Suppressor macrophage treated with lipopolysaccharide for 4 hours (primary cell): ENCODE data around the gene PRR14.
"Not testable (repeated sequence)": the region's sequence is repeated elsewhere in the genome, so short reads cannot be mapped to it uniquely, and the experiment has no call there.

Experiments used
- DNase-seq: peaks from one replicate; pipeline ENCODE4 v3.0.0-alpha.2; 2020

PRR14 gene

GRCh38 chr16:30633526-30633925 lies 17.2 kb upstream of the PRR14 start:
- DNase-seq: no peak

- DNase-seq: no peak
Observed at GRCh38 chr16:30636599-30636998, 14.2 kb upstream of the PRR14 start.

- DNase-seq: not testable (repeated sequence)
Observed at GRCh38 chr16:30637139-30637538, 13.6 kb upstream of the PRR14 start.

DNA sequence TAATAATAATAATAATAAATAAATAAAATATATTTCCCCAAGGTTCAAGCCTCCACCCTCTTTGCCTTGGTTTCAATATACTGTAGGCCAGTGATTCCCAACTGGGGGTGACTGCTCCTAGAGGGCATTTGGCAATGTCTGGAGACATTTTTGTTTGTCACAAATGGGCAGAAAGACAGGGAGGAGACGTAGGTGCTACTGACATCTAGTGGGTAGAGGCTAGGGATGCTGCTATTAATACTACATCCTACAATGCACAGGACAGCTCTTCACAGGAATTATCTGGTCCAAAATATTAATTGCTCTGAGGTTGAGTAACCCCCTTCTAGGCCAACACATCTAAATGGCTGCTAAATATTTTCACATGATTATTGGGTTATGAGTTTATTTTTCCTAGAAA lies 12.8 kb upstream of the PRR14 start:
- peak; percentile 68 for DNase-seq

- DNase-seq: no peak
Observed at GRCh38 chr16:30641378-30641982, 9.3 kb upstream of the PRR14 start.

DNA sequence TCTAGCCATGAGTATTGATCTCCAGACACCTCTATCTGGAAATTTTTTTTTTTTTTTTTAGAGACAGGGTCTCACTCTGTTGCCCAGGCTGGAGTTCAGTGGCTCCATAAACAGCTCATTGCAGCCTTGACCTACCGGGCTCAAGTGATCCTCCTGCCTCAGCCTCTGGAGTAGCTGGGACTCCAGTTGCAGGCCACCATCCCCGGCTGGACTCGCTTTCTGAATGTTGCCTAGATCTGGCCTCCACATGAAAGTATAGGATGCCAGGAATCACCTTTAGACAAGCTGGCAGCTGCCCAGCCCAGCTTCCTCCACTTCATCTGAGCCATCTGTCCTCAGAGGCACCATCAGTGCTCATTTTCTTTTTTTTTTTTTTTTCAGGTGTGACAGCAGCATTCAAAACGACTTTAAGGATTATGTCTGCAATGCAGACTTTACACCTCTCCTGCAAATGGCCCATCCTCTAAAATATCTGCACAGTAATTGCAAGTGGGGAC lies 6.4 kb upstream of the PRR14 start:
- DNase-seq: no peak

DNA sequence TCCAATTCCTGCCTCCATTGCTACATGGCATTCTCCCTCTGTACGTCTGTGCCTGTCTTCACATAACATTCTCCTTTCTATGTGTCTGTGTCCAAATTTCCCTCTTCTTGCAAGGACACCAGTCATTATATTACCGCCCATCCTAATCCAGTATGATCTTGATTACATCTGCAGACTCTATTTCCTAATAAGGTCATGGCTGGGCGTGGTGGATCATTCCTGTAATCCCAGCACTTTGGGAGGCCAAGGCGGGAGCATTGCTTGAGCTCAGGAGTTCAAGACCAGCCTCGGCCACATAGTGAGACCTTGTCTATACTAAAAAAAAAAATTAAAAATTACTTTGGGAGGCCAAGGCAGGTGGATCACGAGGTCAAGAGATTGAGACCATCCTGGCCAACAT lies 5.0 kb upstream of the PRR14 start:
- DNase-seq: no peak

GRCh38 chr16:30647274-30647571 lies 3.5 kb upstream of the PRR14 start:
- no peak for DNase-seq

DNA sequence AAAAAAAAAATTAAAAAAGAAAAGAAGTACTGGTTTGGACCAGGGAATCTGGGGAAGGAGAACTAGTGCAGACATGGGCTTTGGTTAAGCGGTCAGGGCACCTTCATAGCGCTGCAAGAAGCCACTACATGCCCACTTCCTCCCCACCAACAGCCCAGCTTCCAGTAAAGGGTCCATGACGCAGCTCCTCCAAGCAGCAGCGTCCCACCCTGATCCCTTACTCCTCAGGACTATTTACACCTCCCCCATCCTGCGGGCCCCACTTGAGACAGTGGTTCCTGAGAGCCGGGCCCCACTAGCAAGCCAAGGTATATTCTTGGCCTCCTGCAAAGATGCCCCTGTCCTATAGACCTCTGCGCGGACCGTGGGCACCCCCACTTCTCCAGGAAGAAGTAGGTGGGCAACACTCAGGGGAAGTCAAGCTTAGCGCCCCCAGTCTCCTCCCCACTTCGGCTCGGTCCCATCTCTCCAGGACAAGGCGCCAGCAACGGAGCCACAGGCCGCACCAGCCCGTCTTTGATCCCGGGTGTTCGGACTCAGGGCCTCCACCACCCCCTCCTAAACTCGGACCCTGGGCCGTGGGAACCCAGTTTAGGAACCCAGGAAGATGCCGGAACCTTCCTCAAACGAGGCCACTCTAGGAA lies 913 bp upstream of the PRR14 start:
- peak; percentile 27 for DNase-seq

DNA sequence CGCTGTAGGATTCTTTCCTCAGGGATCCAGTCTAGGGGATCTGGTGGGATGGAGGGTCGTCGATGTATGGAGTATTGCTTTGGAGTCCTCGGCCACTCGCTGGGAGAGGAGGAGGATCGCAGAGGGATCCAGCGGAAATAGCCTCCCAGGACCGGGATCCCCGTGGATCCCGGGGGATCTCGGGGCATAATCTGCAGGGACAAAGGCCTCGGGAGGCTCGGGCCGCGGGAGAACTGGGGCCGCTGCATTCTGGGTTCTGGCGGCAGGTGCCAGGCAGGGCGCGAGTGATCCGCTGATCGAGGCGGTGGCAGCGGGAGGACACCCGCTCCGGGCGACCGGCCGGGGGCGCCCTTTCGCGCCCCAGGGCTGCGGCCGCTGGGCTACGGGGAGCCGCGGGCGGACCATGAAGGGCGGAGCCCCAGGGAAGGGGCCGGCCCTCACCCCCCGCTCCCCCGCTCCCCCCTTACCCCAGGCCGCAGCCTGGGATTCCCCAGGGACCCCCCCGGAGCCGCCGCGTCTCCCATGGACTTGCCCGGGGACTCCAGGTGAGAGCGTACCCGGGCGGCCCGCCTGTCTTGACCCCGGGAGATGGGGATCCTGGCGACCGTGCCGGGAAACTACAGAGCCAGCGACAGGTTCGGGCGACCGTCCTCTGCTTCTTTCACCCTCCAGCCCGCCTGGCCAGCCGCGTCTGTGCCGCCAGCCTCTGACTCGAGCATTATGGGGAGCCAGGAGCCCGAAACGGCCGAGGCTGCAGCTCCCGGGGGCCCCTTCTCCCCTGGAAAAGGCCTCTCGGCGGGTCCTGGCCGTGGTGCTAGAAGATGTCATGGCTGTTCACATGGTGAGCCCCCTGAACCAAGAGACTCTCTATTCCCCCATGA lies 604 bp downstream of the PRR14 start:
- peak; percentile 89 for DNase-seq

DNA sequence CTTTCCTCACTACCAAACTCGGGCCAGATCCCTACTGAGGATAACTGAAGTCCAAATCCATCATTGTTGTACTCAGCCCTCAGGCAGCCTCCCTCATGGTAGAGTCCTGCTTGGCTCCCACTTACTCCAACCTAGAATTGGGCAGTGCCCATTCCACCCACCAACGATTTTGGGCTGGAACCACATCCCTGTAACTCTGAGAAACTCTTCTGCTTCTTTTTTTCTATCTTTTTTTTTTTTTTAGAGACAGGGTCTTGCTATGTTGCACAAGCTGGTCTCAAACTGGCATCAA lies 1.2 kb downstream of the PRR14 start:
- DNase-seq: no peak

GRCh38 chr16:30652718-30653117 lies 2.0 kb downstream of the PRR14 start:
- no peak for DNase-seq

- no peak for DNase-seq
Observed at GRCh38 chr16:30654856-30655255, 4.1 kb downstream of the PRR14 start.

GRCh38 chr16:30655815-30656347 lies 5.1 kb downstream of the PRR14 start:
- no peak for DNase-seq

- DNase-seq: no peak
Observed at GRCh38 chr16:30656388-30656787, 5.6 kb downstream of the PRR14 start.

GRCh38 chr16:30656974-30657865 lies 6.5 kb downstream of the PRR14 start:
- no peak for DNase-seq

DNA sequence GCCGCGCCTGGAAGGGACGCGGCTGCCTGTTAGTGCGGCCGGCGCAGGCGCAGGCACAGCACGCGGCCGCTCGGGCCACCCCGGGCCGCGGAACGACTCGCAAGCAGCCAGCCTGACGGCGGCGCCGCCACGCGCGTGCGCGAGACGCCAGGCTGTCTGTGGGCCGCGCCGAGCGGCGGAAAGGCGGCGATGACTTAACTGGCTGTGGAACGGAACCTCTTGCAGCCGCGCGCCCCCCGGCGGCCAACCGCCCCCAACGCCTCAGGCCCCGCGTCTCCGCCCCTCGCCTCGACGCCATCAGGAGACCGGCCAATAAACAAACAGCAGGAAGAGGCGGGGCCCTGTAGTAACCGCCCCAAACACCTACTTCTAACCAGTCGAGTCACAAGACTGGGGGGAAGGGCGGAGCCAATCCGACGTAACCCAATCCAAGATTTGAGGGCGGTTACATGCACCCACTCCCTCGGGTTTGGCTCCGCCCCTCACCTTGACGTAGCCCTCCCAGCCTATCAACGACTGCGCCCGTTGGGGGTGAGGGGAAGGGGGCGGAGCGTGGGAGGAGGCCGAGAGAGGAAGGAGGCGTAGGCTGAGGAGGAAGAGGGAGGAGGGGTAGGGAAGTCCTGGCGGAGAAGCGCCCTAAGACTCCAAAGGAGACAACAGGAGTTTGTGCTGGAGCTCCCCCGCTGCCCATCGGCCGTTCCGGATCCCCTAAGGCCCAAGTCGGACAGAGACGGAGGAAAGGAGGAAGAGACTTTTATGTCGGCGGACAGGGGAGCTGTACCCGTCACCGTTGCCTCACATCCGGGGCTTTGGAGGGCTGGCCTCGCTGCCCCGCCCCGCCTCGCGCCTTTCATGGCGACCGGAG lies 7.3 kb downstream of the PRR14 start, which contains the start of gene FBRS:
Gene FBRS, plus strand, starts transcription at position 566 of the 865 bp plus-strand sequence. CDS start 1,088 bp downstream, outside the sequence.
- DNase-seq: peak; percentile 100

- DNase-seq: peak; percentile 99
Observed at GRCh38 chr16:30658731-30659506, 8.2 kb downstream of the PRR14 start.

GRCh38 chr16:30659507-30660423 lies 9.0 kb downstream of the PRR14 start:
- DNase-seq: no peak
